Measurements from ENCODE around the gene ACTL10.
"Not testable (repeated sequence)": the region's sequence is repeated elsewhere in the genome, so short reads cannot be mapped to it uniquely, and the experiment has no call there.

The ACTL10 gene

GRCh38 chr20:33666293-33667244, at the start of gene ACTL10:
ACTL10 (plus strand) TSS chr20:33666943; CDS start chr20:33667498, 555 bp downstream.
- DNase-seq (ENCODE audit: low spot score) = peak; percentile 91

DNA sequence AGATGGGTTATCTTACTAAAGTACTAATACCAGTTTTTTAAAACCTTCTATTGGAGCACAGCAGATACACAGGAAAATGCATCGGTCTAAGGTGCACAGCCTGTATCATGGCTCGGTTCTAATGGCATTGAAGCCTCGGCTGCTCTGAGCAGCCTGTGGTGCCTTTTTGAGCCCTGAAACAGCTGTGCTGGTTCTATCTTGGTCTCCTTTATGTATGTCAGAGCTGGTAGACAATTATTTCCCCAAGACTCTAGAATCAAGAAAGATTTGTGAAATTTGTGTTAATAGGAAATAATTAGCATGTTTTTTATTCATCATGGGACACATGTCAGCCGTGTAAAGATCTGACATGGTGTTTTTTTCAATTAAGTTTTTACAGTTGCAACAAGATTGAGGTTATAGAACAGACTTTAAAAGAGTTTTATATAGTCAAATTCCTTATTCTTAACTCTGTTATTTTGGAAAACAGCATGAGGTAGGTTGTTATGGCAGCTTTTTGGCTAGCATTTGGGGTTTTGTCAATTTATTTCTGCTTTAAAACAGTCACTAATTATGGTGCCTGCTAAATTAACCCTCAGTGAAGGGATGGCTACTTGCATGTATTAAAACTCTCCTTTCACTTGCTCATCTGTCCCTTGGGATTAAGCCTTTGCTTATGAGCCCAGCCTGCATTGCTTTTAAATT, 44.9 kb upstream of the ACTL10 start:
- no peak for DNase-seq (ENCODE audit: low spot score)

DNA sequence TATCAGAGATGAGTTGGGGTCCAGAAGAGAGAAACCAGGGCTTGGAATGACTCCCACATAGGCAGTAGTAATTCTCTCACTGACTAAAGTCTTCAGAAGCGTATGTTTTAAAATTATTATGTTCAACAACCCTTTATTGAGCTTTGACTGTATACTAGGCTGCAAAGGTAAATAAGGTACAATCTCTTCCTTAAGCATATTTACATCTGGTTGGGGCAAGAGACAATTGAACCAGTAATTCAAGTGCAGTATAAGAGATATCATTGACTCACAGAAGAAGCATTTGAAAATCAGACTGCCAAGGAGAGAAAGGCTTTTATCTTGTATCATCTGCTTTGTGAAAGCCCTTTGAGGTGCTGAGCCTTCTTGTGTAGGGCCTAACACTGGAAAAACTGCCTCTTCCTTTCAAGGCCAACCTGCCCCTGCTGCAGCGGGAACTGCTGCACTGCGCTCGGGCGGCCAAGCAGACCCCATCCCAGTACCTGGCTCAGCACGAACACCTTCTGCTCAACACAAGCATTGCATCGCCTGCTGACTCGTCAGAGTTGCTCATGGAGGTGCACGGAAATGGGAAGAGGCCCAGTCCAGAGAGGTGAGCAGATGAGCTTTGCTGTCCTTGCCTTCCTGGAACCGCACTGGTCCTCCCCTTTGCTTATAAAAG, 43.9 kb upstream of the ACTL10 start:
- no peak for DNase-seq (ENCODE audit: low spot score)

GRCh38 chr20:33624399-33624798, 42.3 kb upstream of the ACTL10 start:
- DNase-seq (ENCODE audit: low spot score) = no peak

GRCh38 chr20:33626190-33626589, 40.6 kb upstream of the ACTL10 start:
- DNase-seq (ENCODE audit: low spot score) = no peak

DNA sequence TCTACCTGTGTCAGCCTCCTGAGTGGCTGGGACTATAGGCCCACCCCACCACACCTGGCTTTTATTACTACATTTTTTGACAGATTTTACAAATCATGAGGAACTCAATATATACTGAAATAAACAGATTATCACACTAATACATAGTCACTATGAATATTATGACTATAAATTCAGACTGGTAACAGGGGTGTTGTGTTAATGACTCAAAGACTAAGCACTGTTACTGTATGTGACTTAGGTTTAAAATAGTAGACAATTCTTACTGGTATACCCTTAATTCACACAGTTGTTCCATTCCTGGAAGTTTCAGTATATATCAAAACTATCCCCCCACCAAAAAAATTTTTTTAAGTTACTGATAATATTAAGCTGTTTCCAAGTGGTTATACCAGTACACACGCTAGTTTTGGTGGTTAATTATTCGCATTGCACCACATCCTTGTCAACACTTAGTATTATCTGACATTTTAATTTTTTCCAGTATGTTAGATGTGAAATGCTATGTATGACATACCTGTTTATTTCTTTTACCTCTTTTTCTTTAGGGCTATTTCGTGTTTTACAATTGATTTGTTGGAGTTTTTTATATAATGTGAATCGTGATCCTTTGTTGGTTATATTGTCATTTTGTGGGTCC, 39.0 kb upstream of the ACTL10 start:
- DNase-seq (ENCODE audit: low spot score) = no peak

DNA sequence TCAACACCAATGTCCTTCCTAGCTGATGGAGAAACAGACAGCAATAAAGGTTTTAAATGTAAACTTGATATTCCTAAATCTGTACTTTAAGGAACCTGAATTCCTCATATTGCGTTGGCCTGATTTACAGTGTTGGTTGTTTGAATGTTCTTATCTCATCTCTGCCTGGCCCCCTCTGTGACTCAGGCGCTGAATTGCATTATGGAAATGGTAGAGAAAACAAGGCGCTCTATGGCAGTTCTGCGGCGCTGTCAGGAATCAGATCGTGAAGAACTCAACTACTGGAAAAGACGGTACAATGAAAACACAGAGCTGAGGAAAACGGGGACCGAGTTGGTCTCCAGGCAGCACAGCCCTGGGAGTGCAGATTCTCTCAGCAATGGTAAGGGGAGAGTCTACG, 37.2 kb upstream of the ACTL10 start:
- no peak for DNase-seq (ENCODE audit: low spot score)

DNA sequence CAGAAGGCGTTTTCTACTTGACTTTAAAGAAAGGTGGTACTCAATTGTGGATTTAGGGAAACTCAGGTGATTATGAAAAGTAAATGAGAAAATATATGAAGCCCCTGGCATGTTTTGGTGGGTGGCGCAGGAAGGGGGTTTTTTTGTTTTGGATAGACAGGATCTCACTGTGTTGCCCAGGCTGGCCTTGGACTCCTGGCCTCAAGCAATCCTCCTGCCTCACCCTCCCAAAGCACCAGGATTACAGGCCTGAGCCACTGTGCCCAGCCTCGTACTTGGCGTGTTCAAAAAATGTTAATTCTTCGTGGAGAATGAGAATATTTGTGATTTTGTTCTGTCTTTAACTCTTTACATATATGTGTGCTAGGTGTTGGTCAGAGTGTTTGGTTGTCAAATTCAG, 36.8 kb upstream of the ACTL10 start:
- DNase-seq (ENCODE audit: low spot score) = no peak

GRCh38 chr20:33630507-33630906, 36.2 kb upstream of the ACTL10 start:
- DNase-seq (ENCODE audit: low spot score) = no peak

GRCh38 chr20:33631910-33632309, 34.8 kb upstream of the ACTL10 start:
- not testable (repeated sequence) for DNase-seq (ENCODE audit: low spot score)

DNA sequence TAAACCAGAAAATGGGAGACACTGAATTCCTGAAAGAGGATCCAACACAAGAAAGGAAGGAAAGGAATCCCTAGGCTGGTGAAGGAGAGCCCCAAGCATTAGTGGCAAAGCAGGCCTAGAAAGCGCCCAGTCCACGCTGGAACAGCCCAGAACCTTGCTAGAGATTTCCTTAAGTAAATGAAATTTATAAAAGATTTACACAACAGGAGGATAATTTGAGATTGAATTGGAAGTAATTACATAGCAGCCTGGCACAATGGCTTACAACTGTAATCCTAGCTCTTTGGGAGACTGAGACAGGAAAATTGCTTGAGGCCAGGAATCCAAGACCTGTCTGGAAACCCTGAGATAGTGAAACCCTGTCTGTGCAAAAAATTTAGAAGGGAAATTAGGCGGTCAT, 31.4 kb upstream of the ACTL10 start:
- DNase-seq (ENCODE audit: low spot score) = no peak

GRCh38 chr20:33636776-33637175, 30.0 kb upstream of the ACTL10 start:
- peak; percentile 16 for DNase-seq (ENCODE audit: low spot score)

DNA sequence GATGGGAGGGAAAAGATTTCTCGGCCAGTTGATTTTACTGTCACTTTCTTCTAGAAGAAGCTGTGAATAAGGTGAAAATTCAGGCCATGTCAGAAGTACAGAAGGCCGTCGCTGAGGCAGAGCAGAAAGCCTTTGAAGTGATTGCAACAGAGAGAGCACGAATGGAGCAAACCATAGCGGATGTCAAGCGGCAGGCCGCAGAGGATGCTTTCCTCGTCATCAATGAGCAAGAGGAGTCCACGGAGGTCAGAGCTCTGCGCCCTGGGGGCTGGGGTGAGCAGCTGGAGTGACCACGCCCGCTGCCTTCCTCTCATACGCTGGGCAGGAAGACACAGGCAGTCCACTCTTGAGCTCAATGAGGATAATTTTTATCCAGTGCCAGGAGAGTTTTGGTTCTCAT, 26.5 kb upstream of the ACTL10 start:
- DNase-seq (ENCODE audit: low spot score) = no peak

DNA sequence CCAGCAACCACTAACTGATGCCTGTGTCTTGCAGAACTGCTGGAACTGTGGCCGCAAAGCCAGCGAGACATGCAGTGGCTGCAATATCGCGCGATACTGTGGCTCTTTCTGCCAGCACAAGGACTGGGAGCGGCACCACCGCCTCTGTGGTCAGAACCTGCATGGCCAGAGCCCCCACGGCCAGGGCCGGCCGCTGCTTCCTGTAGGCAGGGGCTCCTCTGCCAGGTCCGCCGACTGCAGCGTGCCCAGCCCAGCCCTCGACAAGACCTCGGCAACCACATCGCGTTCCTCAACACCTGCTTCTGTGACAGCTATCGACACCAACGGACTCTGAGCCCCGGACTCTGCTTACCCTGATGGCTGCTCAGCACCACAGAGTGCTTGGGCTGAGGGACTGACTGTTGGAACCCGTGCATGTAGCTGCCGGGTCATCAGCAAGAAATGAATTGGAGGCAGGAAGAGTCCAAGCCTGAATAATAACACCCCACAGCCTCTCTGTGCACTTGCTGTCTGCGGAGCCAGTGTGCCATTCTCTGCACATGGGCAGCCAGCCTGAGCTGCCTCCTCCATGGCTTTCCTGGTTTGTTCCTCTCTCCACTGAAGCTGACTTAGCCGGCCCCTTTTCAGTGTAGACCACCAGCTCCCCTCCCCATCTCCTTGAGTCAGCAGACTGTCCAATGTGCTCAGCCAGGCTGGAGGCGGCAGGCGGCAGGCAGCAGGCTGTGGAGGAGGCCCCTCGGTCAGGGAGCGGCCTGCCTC, 22.3 kb upstream of the ACTL10 start:
- DNase-seq (ENCODE audit: low spot score) = no peak

GRCh38 chr20:33645072-33645358, 21.7 kb upstream of the ACTL10 start:
- no peak for DNase-seq (ENCODE audit: low spot score)

DNA sequence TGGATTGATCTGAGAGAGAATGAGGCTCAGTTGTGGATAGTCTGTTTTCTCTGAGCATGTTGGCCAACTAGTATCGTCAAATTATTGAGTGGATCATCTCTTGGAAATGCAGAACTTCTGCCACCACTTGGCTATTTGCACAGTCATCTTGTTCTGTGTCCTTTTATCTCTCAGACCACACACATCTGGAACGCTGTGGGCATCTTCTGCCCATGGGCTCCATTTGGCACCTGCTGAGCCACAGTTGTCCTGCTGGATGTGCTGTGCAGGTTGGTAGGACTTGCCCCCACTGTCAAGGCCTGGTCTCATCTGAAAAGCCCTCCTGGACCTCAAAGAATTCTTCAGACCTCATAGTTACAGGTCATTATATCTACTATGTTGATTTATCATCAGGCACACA, 21.3 kb upstream of the ACTL10 start:
- DNase-seq (ENCODE audit: low spot score) = no peak

- DNase-seq (ENCODE audit: low spot score) = no peak
Observed at GRCh38 chr20:33646191-33646590, 20.6 kb upstream of the ACTL10 start.

DNA sequence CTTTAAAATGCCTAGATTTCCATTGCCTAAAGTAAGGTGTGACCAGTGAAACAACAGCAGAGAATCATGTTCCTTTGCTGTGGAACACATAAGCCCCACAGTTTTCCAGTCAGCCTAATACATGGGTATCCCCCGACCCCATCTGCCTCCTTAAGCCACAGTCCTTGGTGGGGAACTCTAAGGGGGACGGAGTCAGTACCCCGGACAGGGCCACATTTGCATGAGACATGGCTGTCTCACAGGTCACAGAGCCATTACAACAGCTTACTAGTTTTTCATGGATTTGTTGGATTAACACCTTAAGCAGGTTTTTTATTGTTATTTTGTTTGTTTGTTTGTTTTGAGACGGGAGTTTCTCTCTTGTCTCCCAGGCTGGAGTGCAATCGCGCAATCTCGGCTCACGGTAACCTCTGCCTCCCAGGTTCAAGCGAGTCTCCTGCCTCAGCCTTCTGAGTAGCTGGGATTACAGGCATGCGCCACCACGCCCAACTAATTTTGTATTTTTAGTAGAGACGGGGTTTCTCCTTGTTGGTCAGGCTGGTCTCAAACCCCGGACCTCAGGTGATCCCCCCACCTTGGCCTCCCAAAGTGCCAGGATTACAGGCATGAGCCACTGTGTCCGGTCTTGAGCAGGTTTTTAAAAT, 19.7 kb upstream of the ACTL10 start:
- not testable (repeated sequence) for DNase-seq (ENCODE audit: low spot score)

DNA sequence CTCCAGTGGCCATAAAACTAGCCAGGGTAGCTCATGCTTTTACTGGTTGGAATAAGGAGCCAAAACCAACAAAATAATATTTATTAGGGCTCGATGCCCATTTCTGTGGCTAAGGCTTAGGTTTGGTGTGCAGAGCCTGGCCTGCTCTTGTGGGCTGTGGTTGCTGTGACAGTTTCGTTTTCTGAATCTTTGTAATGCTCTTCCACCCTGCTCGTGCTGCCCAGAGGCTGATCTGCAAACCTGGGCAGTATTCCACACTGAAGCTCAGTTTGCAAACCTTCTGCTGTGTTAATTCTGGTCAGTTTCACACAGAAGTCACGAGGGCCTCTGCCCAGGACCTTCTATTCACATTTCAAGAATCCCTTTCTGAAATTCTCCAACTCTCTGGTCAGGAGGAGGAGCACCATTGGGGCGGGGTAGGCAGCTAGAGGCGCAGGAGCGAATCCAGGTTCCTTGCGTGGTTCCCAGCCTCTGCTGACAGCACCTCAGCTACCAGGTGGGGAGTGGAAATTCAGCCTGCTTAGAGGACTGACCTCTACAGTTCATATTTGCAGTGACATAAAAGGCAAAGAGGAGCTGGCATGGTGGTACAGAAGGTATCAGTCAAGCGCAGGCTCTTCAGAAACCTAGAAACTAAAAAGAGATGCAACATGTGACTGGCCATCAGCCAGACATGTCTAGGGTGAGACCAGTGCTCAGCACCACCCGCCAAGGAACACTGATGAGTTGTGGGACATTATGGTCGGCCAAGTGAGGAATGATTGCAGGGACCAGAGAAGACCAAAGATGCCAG, 18.9 kb upstream of the ACTL10 start:
- no peak for DNase-seq (ENCODE audit: low spot score)

GRCh38 chr20:33648396-33649004, 18.2 kb upstream of the ACTL10 start:
- DNase-seq (ENCODE audit: low spot score) = no peak

All from ecto neural progenitor cell (in vitro differentiated cells).